Heart right ventricle (tissue), 16 donors: ENCODE results near the gene NAA50. TPM values are rescaled to one million over a fixed set of nuclear protein-coding genes. Genes with fewer than 3 reads are reported as not detected.

Experiments used
- ATAC-seq, 8 donors: fragments of 200-7000 bp; cut with Tn5 transposase; one replicate each; pipeline ENCODE4 v1.9.1; 2020; ENCODE audit warnings: mild to moderate bottlenecking in 8 of 8, moderate library complexity in 8 of 8, moderate number of reproducible peaks in 1 of 8
- DNase-seq, 2 donors: peaks; one replicate each; pipeline ENCODE4 v3.0.0-alpha.2; 2020
- H3K27ac ChIP-seq, 10 donors: fragments of 200-600 bp; sonication (generic) in 2 of 10; one replicate each; pipeline versions ENCODE4 v1.5.0 to v1.8.0; 2020 to 2022; ENCODE audit warnings: mild to moderate bottlenecking in 3 of 10
- H3K27me3 ChIP-seq, 7 donors: fragments of 200-600 bp; one replicate each; pipeline ENCODE4 v1.8.0; 2021 to 2022; ENCODE audit warnings: mild to moderate bottlenecking in 2 of 7
- H3K36me3 ChIP-seq, 9 donors: fragments of 200-600 bp; sonication (generic) in 1 of 9; one replicate each; pipeline versions ENCODE4 v1.5.0 to v1.8.0; 2020 to 2022; ENCODE audit warnings: mild to moderate bottlenecking in 2 of 9
- H3K4me1 ChIP-seq, 9 donors: fragments of 200-600 bp; sonication (generic) in 1 of 9; one replicate each; pipeline versions ENCODE4 v1.5.0 to v1.8.0; 2020 to 2022; ENCODE audit warnings: mild to moderate bottlenecking in 4 of 9
- H3K4me3 ChIP-seq, 10 donors: fragments of 200-600 bp; sonication (generic) in 2 of 10; one replicate each; pipeline versions ENCODE4 v1.5.0 to v1.8.0; 2020 to 2022; ENCODE audit warnings: mild to moderate bottlenecking in 7 of 10, moderate library complexity in 2 of 10
- H3K9me3 ChIP-seq, 11 donors: fragments of 200-600 bp in 10 of 11; sonication (generic) in 2 of 11; one replicate each; pipeline versions ENCODE4 v1.5.0 to v1.8.0; 2013 to 2022; ENCODE audit warnings: mild to moderate bottlenecking in 2 of 11, control low read depth in 1 of 11, moderate library complexity in 1 of 11
- CTCF ChIP-seq, 9 donors: fragments of 200-600 bp; sonication (generic) in 2 of 9; IDR thresholded peaks; one replicate each; pipeline versions ENCODE4 v1.5.0 to v1.8.0; 2021 to 2022; ENCODE audit warnings: antibody characterized with exemption in 9 of 9, mild to moderate bottlenecking in 5 of 9, moderate library complexity in 1 of 9
- WGBS, 2 donors: extraction: QIAGEN DNeasy Blood & Tissue Kit; methylation state at CpG; one replicate each; pipeline ENCODE4 v1.1.7; 2013; ENCODE audit warnings: inconsistent platforms in 1 of 2; 5-methylcytosine and 5-hydroxymethylcytosine counted together
- intact Hi-C, 10 donors: fragments of 100-400 bp; cut with DNase I; formaldehyde crosslinking; loops; one replicate each; pipeline versions ENCODE4 v1.11.1 to v1.14.2; 2022
- polyA plus RNA-seq, 2 donors: library from polyadenylated mRNA; stranded (reverse); fragments of 200-250 nt; gene quantifications; one replicate each; pipeline ENCODE4 v1.2.3, GENCODE V29; 2013
- total RNA-seq, 10 donors: library from RNA; stranded (reverse); fragmentation: NEBNext Ultra II Directional in 3 of 10; extraction: Animal tissue kit (Norgen Biotek cat#: 25700) in 3 of 10; gene quantifications; one replicate each; pipeline versions ENCODE4 v1.2.1 to v1.2.4, GENCODE V29; 2021 to 2023
- donor health status: Arrhythmogenic right ventricular cardiomyopathy.
- donor health status: ischemic (EF 13 %, LVEDD 7.1; RV severe dilation, severe dysfunction).
- donor health status: healthy with polysubstance abuse.
- donor health status: DM: no; HTN: yes; CAD: no.
- donor health status: DM: no; HTN: no; CAD: no.
- donor health status: ischemic (EF 25% LVEDD 6.9; RV normal size, moderate dysfunction).
- donor health status: ischemic (EF 25% LVEDD 5.7; RV mildly dilated, moderate dysfunction).
- donor health status: healthy.
- donor health status: DM: yes; HTN: yes; CAD: no.
- donor health status: Ischemic cardiomyopathy.
- donor health status: ischemic (EF 35%, LVEDD 5.7; RV mildly dilated, moderate dysfunction).
- donor health status: nonischemic (EF 11% LVEDD 7.7; RV severe dilation, severe dysfunction).
- donor health status: DM: yes; HTN: yes; CAD: no.
- donor health status: PGD.
- donor health status: ischemic (EF 29% LVEDD 5.4; RV normal size, mild dysfunction).
- donor health status: nonischemic (EF 23%, LVEDD 6.1; RV moderate dilation, normal function).

NAA50 gene
- total and polyA plus RNA-seq, 12 donors, result 9.9 to 108 (median 73.1) TPM

GRCh38 chr3:113743006-113743630, 2.9 kb downstream of the NAA50 start:
- ATAC-seq, result no peak
- 69 to 72% methylated on average over 7 of the region's 7 CpGs for WGBS, 2 donors
- H3K27me3 ChIP-seq, result no peaks in the 10 kb centered on the region
- intact Hi-C loops, result loop anchor here in 6 of 10 donors (5.0 to 10.0 kb wide), 3 partner anchors 246 to 312 kb away; partner anchors contain the start of genes CCDC191 (in 1 of the 6) and QTRT2 (in 1 of the 6)
- no peaks in the 10 kb centered on the region for H3K36me3 ChIP-seq
- H3K4me3 ChIP-seq, result no peak overlapping the region
- no peak for TF ChIP-seq CTCF (IDR thresholded peaks at IDR 0.05)
- H3K9me3 ChIP-seq, result no peaks in the 10 kb centered on the region
- no peak for DNase-seq
- peak overlapping the region in 1 of 10 donors; percentile 99 for H3K27ac ChIP-seq
- peaks cover 3 to 62% (median 55%) of the 10 kb centered on the region in 9 donors for H3K4me1 ChIP-seq

- H3K9me3 ChIP-seq, result no peaks in the 10 kb centered on the region
- 71 to 76% methylated on average over 1 of the region's 1 CpG for whole genome bisulfite sequencing, 2 donors
- ATAC-seq, result no peak
- peak overlapping the region in 1 of 10 donors; percentile 23 for H3K27ac ChIP-seq
- H3K36me3 ChIP-seq, result no peaks in the 10 kb centered on the region
- TF ChIP-seq CTCF (IDR thresholded peaks at IDR 0.05), result no peak
- no peak overlapping the region for H3K4me3 ChIP-seq
- intact Hi-C loops, result loop anchor here in 6 of 10 donors (5.0 to 10.0 kb wide), 3 partner anchors 244 to 313 kb away; partner anchors contain the start of genes CCDC191 (in 1 of the 6) and QTRT2 (in 1 of the 6)
- DNase-seq, result no peak
- H3K27me3 ChIP-seq, result no peaks in the 10 kb centered on the region
- H3K4me1 ChIP-seq, result peaks cover 0 to 66% (median 57%) of the 10 kb centered on the region in 9 donors
These were observed 4.4 kb downstream of the NAA50 start for GRCh38 chr3:113741620-113742019.

- DNase-seq (no peak), ATAC-seq (no peak)
- intact Hi-C loops, result loop anchor here in 6 of 10 donors (5.0 to 10.0 kb wide), 3 partner anchors 244 to 314 kb away; partner anchors contain the start of genes CCDC191 (in 1 of the 6) and QTRT2 (in 1 of the 6)
- H3K27me3 ChIP-seq, result no peaks in the 10 kb centered on the region
- H3K9me3 ChIP-seq, result no peaks in the 10 kb centered on the region
- no peak for TF ChIP-seq CTCF (IDR thresholded peaks at IDR 0.05)
- 56% methylated on average over 5 of the region's 5 CpGs for WGBS, 2 donors
- no peak overlapping the region for H3K27ac ChIP-seq
- H3K36me3 ChIP-seq, result no peaks in the 10 kb centered on the region
- no peak overlapping the region for H3K4me3 ChIP-seq
- H3K4me1 ChIP-seq, result peaks cover 0 to 72% (median 61%) of the 10 kb centered on the region in 9 donors
These were observed 5.0 kb downstream of the NAA50 start for GRCh38 chr3:113741086-113741485.

GRCh38 chr3:113736548-113737089, 9.4 kb downstream of the NAA50 start:
- DNase-seq, result peak in 1 of 2 donors; percentile 26
- Histone ChIP-seq H3K4me1 (peaks cover 0 to 43% (median 36%) of the 10 kb centered on the region in 9 donors), H3K27me3 (no peaks in the 10 kb centered on the region), H3K27ac (peak overlapping the region in 2 of 10 donors; percentile 0 to 6), H3K4me3 (no peak overlapping the region), H3K9me3 (no peaks in the 10 kb centered on the region), H3K36me3 (no peaks in the 10 kb centered on the region)
- WGBS, 2 donors, result 17 to 24% methylated on average over 3 of the region's 3 CpGs
- intact Hi-C loops, result loop anchor here in 6 of 10 donors (2.0 to 10.0 kb wide), 6 partner anchors 98 to 418 kb away; partner anchors contain the start of genes GRAMD1C (in 5 of the 6), CCDC191 (in 1 of the 6) and QTRT2 (in 1 of the 6)
- TF ChIP-seq CTCF (IDR thresholded peaks at IDR 0.05), result peak; percentile 52 to 80 (median 73)
- peak in 7 of 8 donors; percentile 55 to 83 (median 74) for ATAC-seq
